Activated CD8-positive, alpha-beta T cell treated with anti-CD3 and anti-CD28 coated beads for 36 hours (primary cell): ENCODE measurements around the gene DMP1. TPM values are rescaled to one million over a fixed set of nuclear protein-coding genes. Genes with fewer than 3 reads are reported as not detected.

Source experiments
- ATAC-seq: fragments of 200-7000 bp; cut with Tn5 transposase; one replicate; pipeline ENCODE4 v1.10.0; 2021; ENCODE audit warnings: mild to moderate bottlenecking, moderate library complexity
- CTCF ChIA-PET: fragments of 350-600 bp; sonication (Branson Sonifier 250); formaldehyde crosslinking; loops from one replicate; lab custom pipeline; 2021; ENCODE audit warnings: antibody characterized with exemption; lab: Charles Lee
- POLR2A ChIA-PET: fragments of 350-600 bp; sonication (Branson Sonifier 250); formaldehyde crosslinking; loops from one replicate; lab custom pipeline; 2021; ENCODE audit warnings: antibody characterized with exemption; lab: Charles Lee
- DNase-seq: peaks from one replicate; pipeline ENCODE4 v3.0.0-alpha.2; 2020
- H3K27ac Mint-ChIP-seq: one replicate; pipeline ENCODE4 v1.8.0; 2021; ENCODE audit warnings: mild to moderate bottlenecking, mixed read lengths
- H3K27me3 Mint-ChIP-seq: one replicate; pipeline ENCODE4 v1.8.0; 2021; ENCODE audit warnings: mixed read lengths
- H3K36me3 Mint-ChIP-seq: one replicate; pipeline ENCODE4 v1.8.0; 2021; ENCODE audit warnings: low read depth, mixed read lengths
- H3K4me1 Mint-ChIP-seq: one replicate; pipeline ENCODE4 v1.8.0; 2021; ENCODE audit warnings: low read depth, mixed read lengths
- H3K4me3 Mint-ChIP-seq: one replicate; pipeline ENCODE4 v1.8.0; 2021; ENCODE audit warnings: mild to moderate bottlenecking, moderate library complexity, mixed read lengths
- H3K9me3 Mint-ChIP-seq: one replicate; pipeline ENCODE4 v1.8.0; 2021; ENCODE audit warnings: mixed read lengths
- CTCF ChIP-seq: fragments of 200-600 bp; IDR thresholded peaks from one replicate; pipeline ENCODE4 v1.8.0; 2022; ENCODE audit warnings: antibody characterized with exemption, mild to moderate bottlenecking
- intact Hi-C: fragments of 100-400 bp; cut with micrococcal nuclease; formaldehyde crosslinking; loops from one replicate; pipeline ENCODE4 v1.10.0; 2022
- total RNA-seq, 2 experiments: library from RNA; stranded (reverse); gene quantifications; one replicate each; pipeline ENCODE4 v1.2.3, GENCODE V29; 2021

Gene DMP1
- total RNA-seq, 2 experiments from 2014 or later = not detected

GRCh38 chr4:87654487-87655044 lies 4.5 kb downstream of the DMP1 start:
- Mint-ChIP-seq H3K27ac (no peak overlapping the region), H3K9me3 (no peaks in the 10 kb centered on the region), H3K27me3 (peaks cover 7% of the 10 kb centered on the region), H3K4me1 (no peaks in the 10 kb centered on the region), H3K4me3 (no peak overlapping the region), H3K36me3 (no peaks in the 10 kb centered on the region)
- DNase-seq = no peak
- ChIA-PET POLR2A (no interaction called here), CTCF (interaction anchor here (0.8 kb wide), 1 partner anchor 9 kb away, joined by 3 read pairs; no protein-coding TSS in a partner anchor)
- intact Hi-C loops = no loop called here
- ATAC-seq = no peak
- no peak for TF ChIP-seq CTCF

- ATAC-seq = no peak
- TF ChIP-seq CTCF = no peak
- no peak overlapping the region for H3K4me3 Mint-ChIP-seq
- no peaks in the 10 kb centered on the region for H3K4me1 Mint-ChIP-seq
- peaks cover 4% of the 10 kb centered on the region for H3K27me3 Mint-ChIP-seq
- POLR2A ChIA-PET = no interaction called here
- H3K27ac Mint-ChIP-seq = no peak overlapping the region
- no peaks in the 10 kb centered on the region for H3K9me3 Mint-ChIP-seq
- no peaks in the 10 kb centered on the region for H3K36me3 Mint-ChIP-seq
- DNase-seq = no peak
- CTCF ChIA-PET = interaction anchor here (0.8 kb wide), 1 partner anchor 22 kb away, joined by 3 read pairs; no protein-coding TSS in a partner anchor
- intact Hi-C loops = no loop called here
These were observed 7.4 kb downstream of the DMP1 start for GRCh38 chr4:87657525-87657924.

- H3K4me3 Mint-ChIP-seq = no peak overlapping the region
- no peaks in the 10 kb centered on the region for H3K9me3 Mint-ChIP-seq
- TF ChIP-seq CTCF = no peak
- DNase-seq = no peak
- no peaks in the 10 kb centered on the region for H3K4me1 Mint-ChIP-seq
- peaks cover 5% of the 10 kb centered on the region for H3K27me3 Mint-ChIP-seq
- ATAC-seq = no peak
- no peaks in the 10 kb centered on the region for H3K36me3 Mint-ChIP-seq
- ChIA-PET POLR2A (interaction anchor here (0.6 kb wide), 1 partner anchor 29 kb away, joined by 3 read pairs; no protein-coding TSS in a partner anchor), CTCF (no interaction called here)
- intact Hi-C loops = no loop called here
- H3K27ac Mint-ChIP-seq = no peak overlapping the region
These were observed 9.3 kb downstream of the DMP1 start for GRCh38 chr4:87659247-87659931.

- no peak for DNase-seq
- POLR2A ChIA-PET = no interaction called here
- no peaks in the 10 kb centered on the region for H3K4me1 Mint-ChIP-seq
- ATAC-seq = no peak
- no peak for TF ChIP-seq CTCF
- intact Hi-C loops = no loop called here
- H3K4me3 Mint-ChIP-seq = no peak overlapping the region
- H3K27ac Mint-ChIP-seq = no peak overlapping the region
- no peaks in the 10 kb centered on the region for H3K9me3 Mint-ChIP-seq
- CTCF ChIA-PET = no interaction called here
- peaks cover 5% of the 10 kb centered on the region for H3K27me3 Mint-ChIP-seq
- no peaks in the 10 kb centered on the region for H3K36me3 Mint-ChIP-seq
These were observed 12.8 kb downstream of the DMP1 start for GRCh38 chr4:87662871-87663270.

- Mint-ChIP-seq H3K27me3 (peaks cover 2% of the 10 kb centered on the region), H3K4me3 (no peak overlapping the region), H3K27ac (no peak overlapping the region), H3K4me1 (no peaks in the 10 kb centered on the region), H3K9me3 (peaks cover 14% of the 10 kb centered on the region), H3K36me3 (peaks cover 2% of the 10 kb centered on the region)
- DNase-seq = no peak
- no peak for ATAC-seq
- CTCF ChIA-PET = no interaction called here
- no peak for TF ChIP-seq CTCF
- intact Hi-C loops = no loop called here
- POLR2A ChIA-PET = interaction anchor here (0.6 kb wide), 1 partner anchor 186 kb away, joined by 3 read pairs; no protein-coding TSS in a partner anchor
These were observed 19.3 kb downstream of the DMP1 start for GRCh38 chr4:87669373-87669772.
